ENCODE data around the gene GPR17. TPM values are rescaled to one million over a fixed set of nuclear protein-coding genes. Genes with fewer than 3 reads are reported as not detected.

The GPR17 gene
- total RNA-seq, 1 donor from 2014 or later: 6.4 TPM

GRCh38 chr2:127659408-127660290 is 13.7 kb downstream of the GPR17 start:
- DNase-seq (ENCODE audit: low read depth, low spot score): no peak
- Mint-ChIP-seq H3K4me3 (no peak overlapping the region), H3K4me1 (peaks cover 37% of the 10 kb centered on the region), H3K36me3 (ENCODE audit: low read depth) (no peaks in the 10 kb centered on the region), H3K27me3 (ENCODE audit: low read depth) (peaks cover 18% of the 10 kb centered on the region), H3K27ac (ENCODE audit: unreplicated experiment) (no peak overlapping the region), H3K9me3 (no peaks in the 10 kb centered on the region)
- TF ChIP-seq CTCF (conservative IDR thresholded peaks at IDR 0.05): no peak

DNA sequence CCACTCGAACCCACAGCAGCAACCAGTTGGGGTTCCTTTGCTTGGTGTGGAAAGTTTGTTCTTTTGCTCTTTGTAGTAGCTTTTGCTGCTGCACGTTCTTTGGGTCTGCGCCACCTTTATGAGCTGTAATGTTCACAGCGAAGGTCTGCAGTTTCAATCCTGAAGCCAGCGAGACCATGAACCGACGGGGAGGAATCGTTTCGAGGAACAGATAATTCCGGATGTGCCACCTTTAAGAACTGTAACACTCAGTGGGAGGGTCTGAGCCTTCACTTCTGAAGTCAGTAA is 14.3 kb downstream of the GPR17 start:
- Mint-ChIP-seq H3K27me3 (ENCODE audit: low read depth) (peaks cover 24% of the 10 kb centered on the region), H3K27ac (ENCODE audit: unreplicated experiment) (no peak overlapping the region), H3K9me3 (no peaks in the 10 kb centered on the region), H3K36me3 (ENCODE audit: low read depth) (no peaks in the 10 kb centered on the region), H3K4me1 (peaks cover 38% of the 10 kb centered on the region), H3K4me3 (no peak overlapping the region)
- no peak for DNase-seq (ENCODE audit: low read depth, low spot score)
- TF ChIP-seq CTCF (conservative IDR thresholded peaks at IDR 0.05): no peak

- H3K36me3 Mint-ChIP-seq (ENCODE audit: low read depth): no peaks in the 10 kb centered on the region
- H3K27me3 Mint-ChIP-seq (ENCODE audit: low read depth): peaks cover 33% of the 10 kb centered on the region
- H3K4me3 Mint-ChIP-seq: peak overlapping the region; percentile 79
- DNase-seq (ENCODE audit: low read depth, low spot score): no peak
- peak overlapping the region; percentile 86 for H3K27ac Mint-ChIP-seq (ENCODE audit: unreplicated experiment)
- peaks cover 32% of the 10 kb centered on the region for H3K4me1 Mint-ChIP-seq
- TF ChIP-seq CTCF (conservative IDR thresholded peaks at IDR 0.05): no peak
- no peaks in the 10 kb centered on the region for H3K9me3 Mint-ChIP-seq
Measured at GRCh38 chr2:127661072-127661649, 15.2 kb downstream of the GPR17 start.

GRCh38 chr2:127661949-127662510 is 16.1 kb downstream of the GPR17 start:
- no peak overlapping the region for H3K4me3 Mint-ChIP-seq
- H3K36me3 Mint-ChIP-seq (ENCODE audit: low read depth): no peaks in the 10 kb centered on the region
- peaks cover 32% of the 10 kb centered on the region for H3K4me1 Mint-ChIP-seq
- no peak for TF ChIP-seq CTCF (conservative IDR thresholded peaks at IDR 0.05)
- H3K9me3 Mint-ChIP-seq: no peaks in the 10 kb centered on the region
- DNase-seq (ENCODE audit: low read depth, low spot score): no peak
- no peak overlapping the region for H3K27ac Mint-ChIP-seq (ENCODE audit: unreplicated experiment)
- H3K27me3 Mint-ChIP-seq (ENCODE audit: low read depth): peaks cover 41% of the 10 kb centered on the region

DNA sequence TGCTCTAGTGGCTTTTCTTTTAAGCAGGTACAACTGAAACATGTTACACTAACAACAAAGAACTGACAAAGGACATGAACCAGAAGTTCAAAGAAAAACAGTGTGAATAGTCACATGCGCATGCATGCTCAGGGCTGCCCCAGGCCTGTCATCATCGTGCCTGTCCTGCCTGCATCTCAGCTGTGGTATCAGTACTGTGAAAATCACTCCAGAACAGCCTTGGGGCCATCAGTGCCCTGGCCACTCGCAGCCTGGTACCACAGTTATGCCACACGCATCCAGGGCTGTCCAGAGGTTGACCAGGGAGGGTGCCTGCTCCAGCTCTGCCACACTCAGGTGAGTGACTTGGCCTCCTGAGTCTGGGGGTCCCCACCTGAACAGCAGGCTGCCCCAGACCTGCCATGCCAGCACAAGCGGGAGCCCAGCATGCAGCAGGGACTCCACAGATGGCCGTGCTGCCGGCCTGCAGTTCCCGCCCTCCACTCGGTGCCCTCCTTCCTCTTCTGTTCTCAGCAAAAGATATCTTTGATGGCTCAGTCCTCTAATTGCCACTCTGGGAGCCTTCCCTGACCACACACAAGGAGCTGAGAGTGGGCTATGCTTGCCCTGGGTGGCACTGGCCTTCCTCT is 17.1 kb downstream of the GPR17 start:
- Mint-ChIP-seq H3K27me3 (ENCODE audit: low read depth) (peaks cover 48% of the 10 kb centered on the region), H3K9me3 (no peaks in the 10 kb centered on the region), H3K36me3 (ENCODE audit: low read depth) (no peaks in the 10 kb centered on the region), H3K4me1 (peaks cover 32% of the 10 kb centered on the region), H3K27ac (ENCODE audit: unreplicated experiment) (no peak overlapping the region), H3K4me3 (no peak overlapping the region)
- no peak for TF ChIP-seq CTCF (conservative IDR thresholded peaks at IDR 0.05)
- DNase-seq (ENCODE audit: low read depth, low spot score): no peak
